Measurements from ENCODE around the gene MOB3A. TPM values are rescaled to one million over a fixed set of nuclear protein-coding genes. Genes with fewer than 3 reads are reported as not detected.

The MOB3A gene
- total and polyA plus RNA-seq, 4 donors: 3.4 to 8.7 (median 6.5) TPM

GRCh38 chr19:2121416-2122051 lies 25.4 kb upstream of the MOB3A start:
- Histone ChIP-seq H3K4me3 (ENCODE audit: low read depth in 1 of 3, low read length in 3 of 3) (no peak overlapping the region), H3K36me3 (ENCODE audit: control insufficient read depth in 4 of 4, insufficient read depth in 3 of 4, low read depth in 1 of 4, low read length in 3 of 4) (peaks cover 23 to 85% (median 43%) of the 10 kb centered on the region in 4 donors), H3K9ac (ENCODE audit: low read depth in 1 of 2, low read length in 2 of 2) (no peak overlapping the region), H3K4me1 (ENCODE audit: control insufficient read depth in 4 of 4, insufficient read depth in 4 of 4, low read length in 3 of 4) (no peaks in the 10 kb centered on the region), H3K27me3 (ENCODE audit: control insufficient read depth in 4 of 4, insufficient read depth in 4 of 4, low read length in 3 of 4) (no peaks in the 10 kb centered on the region), H3K9me3 (ENCODE audit: control insufficient read depth in 4 of 4, low read length in 3 of 4) (no peaks in the 10 kb centered on the region), H3K27ac (ENCODE audit: low read depth in 1 of 2, low read length in 2 of 2) (no peak overlapping the region)
- no peak for DNase-seq (ENCODE audit: low spot score)
- WGBS: 95% methylated on average over 27 of the region's 27 CpGs
- TF ChIP-seq JUND (IDR thresholded peaks at IDR 0.05): no peak
- no peak for TF ChIP-seq RXRA (IDR thresholded peaks at IDR 0.05)
- TF ChIP-seq SP1 (IDR thresholded peaks at IDR 0.05): no peak
- no peak for TF ChIP-seq EGR1 (IDR thresholded peaks at IDR 0.05; ENCODE audit: low read depth in 2 of 2)
- TF ChIP-seq TAF1 (conservative IDR thresholded peaks at IDR 0.05): no peak
- no peak for TF ChIP-seq RAD21 (IDR thresholded peaks at IDR 0.05)
- TF ChIP-seq CTCF (IDR thresholded peaks at IDR 0.05; ENCODE audit: low read depth, low read length, missing input control): no peak
- no peak for TF ChIP-seq FOXA2 (IDR thresholded peaks at IDR 0.05)
- no peak for TF ChIP-seq FOXA1 (IDR thresholded peaks at IDR 0.05)
- no peak for TF ChIP-seq GABPA (IDR thresholded peaks at IDR 0.05 in 1 of 2, conservative IDR thresholded peaks at IDR 0.05 in 1 of 2)
- no peak for TF ChIP-seq ZBTB33 (IDR thresholded peaks at IDR 0.05)
- no peak for TF ChIP-seq REST (IDR thresholded peaks at IDR 0.05)
- TF ChIP-seq ATF3 (IDR thresholded peaks at IDR 0.05): no peak
- no peak for TF ChIP-seq HNF4G (IDR thresholded peaks at IDR 0.05)
- no peak for TF ChIP-seq YY1 (IDR thresholded peaks at IDR 0.05)
- no peak for TF ChIP-seq MAX (IDR thresholded peaks at IDR 0.05)
- TF ChIP-seq NR2F2 (IDR thresholded peaks at IDR 0.05): no peak
- no peak for TF ChIP-seq HNF4A (conservative IDR thresholded peaks at IDR 0.05)
